Measurements from ENCODE around the gene ZNF605. TPM values are rescaled to one million over a fixed set of nuclear protein-coding genes. Genes with fewer than 3 reads are reported as not detected.

ZNF605 gene
- total and polyA plus RNA-seq, 7 donors, result 1.6 to 8.8 (median 6.6) TPM

DNA sequence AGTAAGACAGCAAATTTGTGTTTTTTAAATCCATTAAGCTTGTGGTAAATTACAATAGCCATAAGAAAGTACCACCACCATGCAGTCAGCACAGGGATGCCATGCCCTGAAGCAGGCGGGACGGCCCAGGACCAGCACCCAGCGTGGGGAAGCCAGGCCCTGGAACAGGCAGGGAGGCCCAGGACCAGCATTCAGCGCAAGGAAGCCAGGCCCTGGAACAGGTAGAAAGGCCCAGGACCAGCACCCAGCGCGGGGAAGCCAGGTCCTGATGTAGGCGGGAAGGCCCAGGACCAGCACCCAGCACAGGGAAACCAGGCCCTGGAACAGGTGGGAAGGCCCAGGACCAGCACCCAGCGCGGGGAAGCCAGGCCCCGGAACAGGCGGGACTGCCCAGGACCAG is 81.9 kb downstream of the ZNF605 start:
- no peaks in the 10 kb centered on the region for H3K4me1 ChIP-seq
- intact Hi-C loops (cut with DNase I), result no loop called here
- peaks cover 7 to 86% of the 10 kb centered on the region in 2 donors for H3K36me3 ChIP-seq (ENCODE audit: insufficient read depth in 1 of 2, low read depth in 1 of 2)
- no peaks in the 10 kb centered on the region for H3K27me3 ChIP-seq (ENCODE audit: insufficient read depth in 3 of 3, low read length in 2 of 3)
- ATAC-seq (no peak), DNase-seq (no peak)
- TF ChIP-seq, protein P1, sequence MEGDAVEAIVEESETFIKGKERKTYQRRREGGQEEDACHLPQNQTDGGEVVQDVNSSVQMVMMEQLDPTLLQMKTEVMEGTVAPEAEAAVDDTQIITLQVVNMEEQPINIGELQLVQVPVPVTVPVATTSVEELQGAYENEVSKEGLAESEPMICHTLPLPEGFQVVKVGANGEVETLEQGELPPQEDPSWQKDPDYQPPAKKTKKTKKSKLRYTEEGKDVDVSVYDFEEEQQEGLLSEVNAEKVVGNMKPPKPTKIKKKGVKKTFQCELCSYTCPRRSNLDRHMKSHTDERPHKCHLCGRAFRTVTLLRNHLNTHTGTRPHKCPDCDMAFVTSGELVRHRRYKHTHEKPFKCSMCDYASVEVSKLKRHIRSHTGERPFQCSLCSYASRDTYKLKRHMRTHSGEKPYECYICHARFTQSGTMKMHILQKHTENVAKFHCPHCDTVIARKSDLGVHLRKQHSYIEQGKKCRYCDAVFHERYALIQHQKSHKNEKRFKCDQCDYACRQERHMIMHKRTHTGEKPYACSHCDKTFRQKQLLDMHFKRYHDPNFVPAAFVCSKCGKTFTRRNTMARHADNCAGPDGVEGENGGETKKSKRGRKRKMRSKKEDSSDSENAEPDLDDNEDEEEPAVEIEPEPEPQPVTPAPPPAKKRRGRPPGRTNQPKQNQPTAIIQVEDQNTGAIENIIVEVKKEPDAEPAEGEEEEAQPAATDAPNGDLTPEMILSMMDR (IDR thresholded peaks at IDR 0.05), result no peak
- no peak overlapping the region for H3K4me3 ChIP-seq
- 96 to 98% (median 97%) methylated on average over 11 of the region's 11 CpGs for WGBS, 3 donors
- H3K9me3 ChIP-seq, result no peaks in the 10 kb centered on the region
- no peak overlapping the region for H3K27ac ChIP-seq

- Histone ChIP-seq H3K36me3 (ENCODE audit: insufficient read depth in 1 of 2, low read depth in 1 of 2) (peaks cover 7 to 82% of the 10 kb centered on the region in 2 donors), H3K27ac (no peak overlapping the region), H3K9me3 (no peaks in the 10 kb centered on the region), H3K4me3 (no peak overlapping the region), H3K27me3 (ENCODE audit: insufficient read depth in 3 of 3, low read length in 2 of 3) (no peaks in the 10 kb centered on the region), H3K4me1 (no peaks in the 10 kb centered on the region)
- TF ChIP-seq, protein P1 (IDR thresholded peaks at IDR 0.05), result no peak
- 87 to 95% (median 92%) methylated on average over 10 of the region's 10 CpGs for WGBS, 3 donors
- ATAC-seq, result no peak
- intact Hi-C loops (cut with DNase I), result no loop called here
- DNase-seq, result no peak
Measured at GRCh38 chr12:132873724-132874123, 82.4 kb downstream of the ZNF605 start.

- intact Hi-C loops (cut with DNase I), result no loop called here
- H3K27ac ChIP-seq, result no peak overlapping the region
- 81 to 87% (median 85%) methylated on average over 12 of the region's 12 CpGs for WGBS, 3 donors
- no peaks in the 10 kb centered on the region for H3K9me3 ChIP-seq
- no peaks in the 10 kb centered on the region for H3K27me3 ChIP-seq (ENCODE audit: insufficient read depth in 3 of 3, low read length in 2 of 3)
- TF ChIP-seq, protein P1 (IDR thresholded peaks at IDR 0.05), result no peak
- DNase-seq, result no peak
- ATAC-seq, result no peak
- H3K4me3 ChIP-seq, result no peak overlapping the region
- H3K4me1 ChIP-seq, result no peaks in the 10 kb centered on the region
- peaks cover 7 to 79% of the 10 kb centered on the region in 2 donors for H3K36me3 ChIP-seq (ENCODE audit: insufficient read depth in 1 of 2, low read depth in 1 of 2)
Measured at GRCh38 chr12:132872975-132873421, 83.1 kb downstream of the ZNF605 start.

- no peaks in the 10 kb centered on the region for H3K27me3 ChIP-seq (ENCODE audit: insufficient read depth in 3 of 3, low read length in 2 of 3)
- intact Hi-C loops (cut with DNase I), result no loop called here
- TF ChIP-seq, protein P1 (IDR thresholded peaks at IDR 0.05), result no peak
- no peak overlapping the region for H3K4me3 ChIP-seq
- H3K9me3 ChIP-seq, result no peaks in the 10 kb centered on the region
- H3K36me3 ChIP-seq (ENCODE audit: insufficient read depth in 1 of 2, low read depth in 1 of 2), result peaks cover 7 to 75% of the 10 kb centered on the region in 2 donors
- DNase-seq (no peak), ATAC-seq (no peak)
- H3K27ac ChIP-seq, result no peak overlapping the region
- 90 to 93% (median 91%) methylated on average over 21 of the region's 21 CpGs for WGBS, 3 donors
- H3K4me1 ChIP-seq, result no peaks in the 10 kb centered on the region
Measured at GRCh38 chr12:132872073-132872855, 83.8 kb downstream of the ZNF605 start.

Measured in psoas muscle (tissue), 8 donors.